Chondrocyte (in vitro differentiated cells): Measurements from ENCODE around the gene ZIC4. TPM values are rescaled to one million over a fixed set of nuclear protein-coding genes. Genes with fewer than 3 reads are reported as not detected.

Experiments
- DNase-seq: peaks from one replicate; pipeline ENCODE4 v3.0.0; 2021; ENCODE audit warnings: mixed read lengths, low spot score
- H3K27ac Mint-ChIP-seq: one replicate; pipeline ENCODE4 v1.8.0; 2021; ENCODE audit warnings: mild to moderate bottlenecking, moderate library complexity, mixed read lengths; ENCODE audit not compliant: unreplicated experiment
- H3K27me3 Mint-ChIP-seq: 2 replicates; pipeline ENCODE4 v1.8.0; 2021; ENCODE audit warnings: low read depth, mixed read lengths
- H3K36me3 Mint-ChIP-seq: 2 replicates; pipeline ENCODE4 v1.8.0; 2021; ENCODE audit warnings: low read depth, mixed read lengths
- H3K4me1 Mint-ChIP-seq: 2 replicates; pipeline ENCODE4 v1.8.0; 2021; ENCODE audit warnings: low read depth, mild to moderate bottlenecking, mixed read lengths
- H3K4me3 Mint-ChIP-seq: one replicate; pipeline ENCODE4 v1.8.0; 2021; ENCODE audit warnings: mild to moderate bottlenecking, moderate library complexity, mixed read lengths; ENCODE audit not compliant: unreplicated experiment
- H3K9me3 Mint-ChIP-seq: 2 replicates; pipeline ENCODE4 v1.8.0; 2021; ENCODE audit warnings: low read depth, mixed read lengths
- total RNA-seq: library from RNA; stranded (reverse); gene quantifications from 3 replicates; pipeline ENCODE4 v1.2.1, GENCODE V29; 2021
- TF ChIP-seq, protein P1 (sequence below): fragments of 200-600 bp; sonication (generic); IDR thresholded peaks from 2 replicates; pipeline ENCODE4 v1.5.0; 2021; ENCODE audit warnings: antibody characterized with exemption, mild to moderate bottlenecking, moderate library complexity

Gene ZIC4
- total RNA-seq, 1 donor from 2014 or later = 1.7 TPM

DNA sequence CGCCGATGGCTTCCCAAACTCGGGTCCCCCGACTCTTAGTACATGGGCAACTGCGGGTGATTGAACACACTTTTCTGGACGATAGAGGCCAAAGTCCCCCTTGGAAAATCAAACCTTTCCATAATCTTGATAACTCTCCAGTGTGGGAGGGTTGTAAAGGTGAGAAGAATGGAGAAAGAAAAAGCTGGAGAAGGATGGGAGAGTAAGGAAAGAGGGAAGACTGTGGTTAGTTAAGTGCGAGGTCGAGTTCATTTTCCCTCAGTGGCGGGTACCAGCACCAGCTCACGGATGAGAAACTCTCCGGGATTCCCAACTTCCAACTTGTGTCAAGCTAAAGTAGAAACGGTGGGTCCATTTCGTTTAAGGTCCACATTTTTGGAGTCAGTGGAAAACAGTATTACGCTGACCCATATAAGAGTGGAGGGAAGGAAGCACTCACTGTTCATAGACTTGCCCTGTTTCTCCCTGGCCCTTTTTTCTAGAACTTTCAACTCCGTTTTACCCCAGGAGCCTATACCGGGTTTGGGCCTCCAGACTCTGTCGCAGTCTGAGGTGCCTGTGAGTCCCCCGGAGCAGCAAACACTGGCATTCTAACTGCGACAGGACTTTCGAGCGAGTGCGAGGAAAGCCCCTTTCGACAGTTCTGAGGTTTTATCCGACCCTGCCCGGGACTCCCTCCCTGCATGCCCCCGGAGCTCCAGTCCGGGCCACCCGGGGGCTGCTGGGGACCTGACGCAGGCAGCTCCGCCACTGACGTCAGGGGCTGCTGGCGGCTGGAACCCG lies 17.6 kb upstream of the ZIC4 start:
- H3K4me1 Mint-ChIP-seq = peaks cover 23% of the 10 kb centered on the region
- peak; percentile 68 for DNase-seq
- peaks cover 49% of the 10 kb centered on the region for H3K27me3 Mint-ChIP-seq
- no peaks in the 10 kb centered on the region for H3K9me3 Mint-ChIP-seq
- peak overlapping the region; percentile 51 for H3K4me3 Mint-ChIP-seq
- H3K36me3 Mint-ChIP-seq = peaks cover 2% of the 10 kb centered on the region
- H3K27ac Mint-ChIP-seq = peak overlapping the region; percentile 77
- TF ChIP-seq, protein P1, sequence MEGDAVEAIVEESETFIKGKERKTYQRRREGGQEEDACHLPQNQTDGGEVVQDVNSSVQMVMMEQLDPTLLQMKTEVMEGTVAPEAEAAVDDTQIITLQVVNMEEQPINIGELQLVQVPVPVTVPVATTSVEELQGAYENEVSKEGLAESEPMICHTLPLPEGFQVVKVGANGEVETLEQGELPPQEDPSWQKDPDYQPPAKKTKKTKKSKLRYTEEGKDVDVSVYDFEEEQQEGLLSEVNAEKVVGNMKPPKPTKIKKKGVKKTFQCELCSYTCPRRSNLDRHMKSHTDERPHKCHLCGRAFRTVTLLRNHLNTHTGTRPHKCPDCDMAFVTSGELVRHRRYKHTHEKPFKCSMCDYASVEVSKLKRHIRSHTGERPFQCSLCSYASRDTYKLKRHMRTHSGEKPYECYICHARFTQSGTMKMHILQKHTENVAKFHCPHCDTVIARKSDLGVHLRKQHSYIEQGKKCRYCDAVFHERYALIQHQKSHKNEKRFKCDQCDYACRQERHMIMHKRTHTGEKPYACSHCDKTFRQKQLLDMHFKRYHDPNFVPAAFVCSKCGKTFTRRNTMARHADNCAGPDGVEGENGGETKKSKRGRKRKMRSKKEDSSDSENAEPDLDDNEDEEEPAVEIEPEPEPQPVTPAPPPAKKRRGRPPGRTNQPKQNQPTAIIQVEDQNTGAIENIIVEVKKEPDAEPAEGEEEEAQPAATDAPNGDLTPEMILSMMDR = no peak

- TF ChIP-seq, protein P1 = no peak
- H3K4me3 Mint-ChIP-seq = peak overlapping the region; percentile 51
- peaks cover 54% of the 10 kb centered on the region for H3K27me3 Mint-ChIP-seq
- peaks cover 29% of the 10 kb centered on the region for H3K4me1 Mint-ChIP-seq
- no peaks in the 10 kb centered on the region for H3K9me3 Mint-ChIP-seq
- DNase-seq = no peak
- H3K27ac Mint-ChIP-seq = peak overlapping the region; percentile 77
- H3K36me3 Mint-ChIP-seq = peaks cover 2% of the 10 kb centered on the region
These were observed 17.1 kb upstream of the ZIC4 start for GRCh38 chr3:147423537-147423797.

- peaks cover 32% of the 10 kb centered on the region for H3K4me1 Mint-ChIP-seq
- TF ChIP-seq, protein P1 = no peak
- no peaks in the 10 kb centered on the region for H3K9me3 Mint-ChIP-seq
- peaks cover 55% of the 10 kb centered on the region for H3K27me3 Mint-ChIP-seq
- H3K36me3 Mint-ChIP-seq = peaks cover 2% of the 10 kb centered on the region
- DNase-seq = no peak
- peak overlapping the region; percentile 63 for H3K27ac Mint-ChIP-seq
- H3K4me3 Mint-ChIP-seq = peak overlapping the region; percentile 51
These were observed 16.5 kb upstream of the ZIC4 start for GRCh38 chr3:147422601-147423536.

DNA sequence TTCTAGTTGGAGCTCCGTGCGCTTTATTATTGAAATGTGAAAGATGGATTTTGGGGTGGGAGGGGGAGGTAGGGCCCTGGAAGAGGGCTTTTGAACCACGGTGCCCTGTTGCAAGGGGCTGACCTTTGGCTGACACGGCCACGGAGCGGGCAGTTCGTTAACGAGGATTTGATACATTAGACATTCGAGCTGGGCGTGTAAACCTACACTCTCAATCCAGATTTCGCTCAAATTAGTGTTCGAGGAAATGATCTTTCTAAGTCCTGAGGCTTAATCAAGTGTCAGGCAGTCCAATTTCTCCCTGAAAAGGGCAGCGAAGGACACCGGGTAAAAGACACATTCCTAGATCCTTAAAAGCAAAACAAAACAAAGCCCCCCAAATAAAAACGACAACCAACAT lies 15.9 kb upstream of the ZIC4 start:
- DNase-seq = no peak
- TF ChIP-seq, protein P1 = no peak
- H3K36me3 Mint-ChIP-seq = peaks cover 2% of the 10 kb centered on the region
- peak overlapping the region; percentile 63 for H3K27ac Mint-ChIP-seq
- no peaks in the 10 kb centered on the region for H3K9me3 Mint-ChIP-seq
- peaks cover 34% of the 10 kb centered on the region for H3K4me1 Mint-ChIP-seq
- peaks cover 54% of the 10 kb centered on the region for H3K27me3 Mint-ChIP-seq
- no peak overlapping the region for H3K4me3 Mint-ChIP-seq

DNA sequence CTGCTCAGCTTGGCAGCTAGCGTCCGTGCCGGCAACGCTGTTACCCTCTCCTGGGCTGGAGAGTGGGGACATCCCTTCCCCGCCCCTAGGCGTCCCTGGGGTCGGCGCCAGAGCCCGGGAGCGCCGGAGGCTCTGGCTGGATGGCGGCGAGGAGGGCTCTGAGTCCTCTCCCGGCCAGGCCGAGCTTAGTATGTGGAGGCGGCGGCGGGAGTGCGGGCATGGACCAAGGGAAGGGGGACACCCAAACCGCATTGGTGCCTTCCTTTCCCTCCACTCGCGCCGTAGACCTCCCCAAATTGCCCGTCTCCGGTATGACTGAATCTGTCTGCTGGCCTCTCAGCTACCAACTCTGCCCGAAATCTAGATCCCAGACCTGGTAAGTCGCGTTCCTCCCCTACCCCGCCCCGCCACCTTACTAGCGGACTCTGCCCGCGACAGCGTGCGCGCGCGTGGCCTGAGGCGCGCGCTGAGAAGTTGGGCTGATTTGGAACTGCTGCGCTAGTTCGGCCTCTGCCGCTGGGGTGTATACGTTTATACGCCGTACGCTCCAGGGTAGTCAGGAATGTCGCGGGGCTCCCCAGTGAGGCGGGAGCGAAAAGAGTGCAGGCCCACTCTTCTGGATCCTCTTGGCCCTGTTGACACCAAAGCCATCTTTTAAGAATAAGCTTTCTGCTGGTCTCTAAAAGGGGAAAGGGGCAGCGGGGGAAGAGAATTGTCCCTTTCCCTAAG lies 15.0 kb upstream of the ZIC4 start:
- peaks cover 34% of the 10 kb centered on the region for H3K4me1 Mint-ChIP-seq
- H3K27me3 Mint-ChIP-seq = peaks cover 53% of the 10 kb centered on the region
- peak overlapping the region; percentile 41 for H3K27ac Mint-ChIP-seq
- peaks cover 2% of the 10 kb centered on the region for H3K36me3 Mint-ChIP-seq
- H3K9me3 Mint-ChIP-seq = no peaks in the 10 kb centered on the region
- peak; percentile 72 for DNase-seq
- H3K4me3 Mint-ChIP-seq = peak overlapping the region; percentile 66
- TF ChIP-seq, protein P1 = no peak
